Measurements from ENCODE around the gene CUL5.

- no peak for TF ChIP-seq EZH2 (IDR thresholded peaks at IDR 0.05; ENCODE audit: low read length)
- TF ChIP-seq CTCF (optimal IDR thresholded peaks at IDR 0.05 in 1 of 3, IDR thresholded peaks at IDR 0.05 in 1 of 3, conservative IDR thresholded peaks at IDR 0.05 in 1 of 3; ENCODE audit: extremely low read depth in 1 of 3, insufficient read depth in 2 of 3, low read length in 3 of 3), result no peak
These were observed 9.9 kb upstream of the CUL5 start for GRCh38 chr11:107998761-107999160.
